ENCODE measurements around the gene UPF1. TPM values are rescaled to one million over a fixed set of nuclear protein-coding genes. Genes with fewer than 3 reads are reported as not detected.
"Not testable (repeated sequence)": the region's sequence is repeated elsewhere in the genome, so short reads cannot be mapped to it uniquely, and the experiment has no call there.

The UPF1 gene
- total RNA-seq, 1 donor from 2014 or later: 46.3 TPM

GRCh38 chr19:18910010-18910409 lies 78.3 kb downstream of the UPF1 start:
- H3K27ac Mint-ChIP-seq (ENCODE audit: unreplicated experiment): no peak overlapping the region
- TF ChIP-seq CTCF (IDR thresholded peaks at IDR 0.05; ENCODE audit: partially characterized antibody, unreplicated experiment): no peak
- H3K27me3 Mint-ChIP-seq (ENCODE audit: unreplicated experiment): peaks cover 2% of the 10 kb centered on the region
- no peaks in the 10 kb centered on the region for H3K36me3 Mint-ChIP-seq (ENCODE audit: unreplicated experiment)
- DNase-seq: no peak
- H3K9me3 Mint-ChIP-seq (ENCODE audit: unreplicated experiment): no peaks in the 10 kb centered on the region
- no peaks in the 10 kb centered on the region for H3K4me1 Mint-ChIP-seq (ENCODE audit: low read depth, unreplicated experiment)
- H3K4me3 Mint-ChIP-seq (ENCODE audit: unreplicated experiment): no peak overlapping the region

- no peak for TF ChIP-seq CTCF (IDR thresholded peaks at IDR 0.05; ENCODE audit: partially characterized antibody, unreplicated experiment)
- no peaks in the 10 kb centered on the region for H3K9me3 Mint-ChIP-seq (ENCODE audit: unreplicated experiment)
- no peaks in the 10 kb centered on the region for H3K4me1 Mint-ChIP-seq (ENCODE audit: low read depth, unreplicated experiment)
- no peak overlapping the region for H3K4me3 Mint-ChIP-seq (ENCODE audit: unreplicated experiment)
- no peak for DNase-seq
- H3K27ac Mint-ChIP-seq (ENCODE audit: unreplicated experiment): no peak overlapping the region
- peaks cover 2% of the 10 kb centered on the region for H3K27me3 Mint-ChIP-seq (ENCODE audit: unreplicated experiment)
- H3K36me3 Mint-ChIP-seq (ENCODE audit: unreplicated experiment): no peaks in the 10 kb centered on the region
These were observed 79.2 kb downstream of the UPF1 start for GRCh38 chr19:18910801-18911436.

- Mint-ChIP-seq H3K4me3 (ENCODE audit: unreplicated experiment) (no peak overlapping the region), H3K27me3 (ENCODE audit: unreplicated experiment) (no peaks in the 10 kb centered on the region), H3K9me3 (ENCODE audit: unreplicated experiment) (peaks cover 4% of the 10 kb centered on the region), H3K27ac (ENCODE audit: unreplicated experiment) (no peak overlapping the region), H3K4me1 (ENCODE audit: low read depth, unreplicated experiment) (peaks cover 2% of the 10 kb centered on the region), H3K36me3 (ENCODE audit: unreplicated experiment) (no peaks in the 10 kb centered on the region)
- TF ChIP-seq CTCF (IDR thresholded peaks at IDR 0.05; ENCODE audit: partially characterized antibody, unreplicated experiment): no peak
- DNase-seq: no peak
These were observed 81.2 kb downstream of the UPF1 start for GRCh38 chr19:18912933-18913332.

GRCh38 chr19:18913466-18913865 lies 81.7 kb downstream of the UPF1 start:
- TF ChIP-seq CTCF (IDR thresholded peaks at IDR 0.05; ENCODE audit: partially characterized antibody, unreplicated experiment): no peak
- H3K9me3 Mint-ChIP-seq (ENCODE audit: unreplicated experiment): peaks cover 4% of the 10 kb centered on the region
- no peak overlapping the region for H3K27ac Mint-ChIP-seq (ENCODE audit: unreplicated experiment)
- peaks cover 2% of the 10 kb centered on the region for H3K4me1 Mint-ChIP-seq (ENCODE audit: low read depth, unreplicated experiment)
- DNase-seq: no peak
- H3K27me3 Mint-ChIP-seq (ENCODE audit: unreplicated experiment): no peaks in the 10 kb centered on the region
- H3K36me3 Mint-ChIP-seq (ENCODE audit: unreplicated experiment): no peaks in the 10 kb centered on the region
- H3K4me3 Mint-ChIP-seq (ENCODE audit: unreplicated experiment): no peak overlapping the region

- Mint-ChIP-seq H3K4me1 (ENCODE audit: low read depth, unreplicated experiment) (peaks cover 6% of the 10 kb centered on the region), H3K9me3 (ENCODE audit: unreplicated experiment) (peaks cover 19% of the 10 kb centered on the region), H3K27ac (ENCODE audit: unreplicated experiment) (no peak overlapping the region), H3K4me3 (ENCODE audit: unreplicated experiment) (no peak overlapping the region), H3K36me3 (ENCODE audit: unreplicated experiment) (no peaks in the 10 kb centered on the region), H3K27me3 (ENCODE audit: unreplicated experiment) (peaks cover 7% of the 10 kb centered on the region)
- DNase-seq: peak; percentile 73
- TF ChIP-seq CTCF (IDR thresholded peaks at IDR 0.05; ENCODE audit: partially characterized antibody, unreplicated experiment): peak; percentile 40
These were observed 83.9 kb downstream of the UPF1 start for GRCh38 chr19:18915639-18916038.

- Mint-ChIP-seq H3K4me3 (ENCODE audit: unreplicated experiment) (peak overlapping the region; percentile 78), H3K27me3 (ENCODE audit: unreplicated experiment) (peaks cover 11% of the 10 kb centered on the region), H3K9me3 (ENCODE audit: unreplicated experiment) (peaks cover 23% of the 10 kb centered on the region), H3K27ac (ENCODE audit: unreplicated experiment) (peak overlapping the region; percentile 26)
- not testable (repeated sequence) for H3K36me3 Mint-ChIP-seq (ENCODE audit: unreplicated experiment); DNase-seq; H3K4me1 Mint-ChIP-seq (ENCODE audit: low read depth, unreplicated experiment)
These were observed 85.8 kb downstream of the UPF1 start for GRCh38 chr19:18917593-18917992.

Data from glutamatergic neuron (in vitro differentiated cells).